ENCODE results near the gene SESTD1.

- TF ChIP-seq RFX5 (IDR thresholded peaks at IDR 0.05; ENCODE audit: borderline replicate concordance, low read depth, low read length) (no peak), ATF2 (IDR thresholded peaks at IDR 0.05; ENCODE audit: low read length) (no peak), CTCF (IDR thresholded peaks at IDR 0.05; ENCODE audit: control extremely low read depth in 1 of 3, insufficient read depth in 1 of 3, low read depth in 1 of 3, low read length in 3 of 3) (no peak), POLR2A (IDR thresholded peaks at IDR 0.05; ENCODE audit: control extremely low read depth in 1 of 2, low read depth in 2 of 2, low read length in 2 of 2) (no peak), POLR2AphosphoS5 (IDR thresholded peaks at IDR 0.05; ENCODE audit: low read depth, low read length) (no peak)
Observed at GRCh38 chr2:179311101-179311500, 46.5 kb upstream of the SESTD1 start.
